ENCODE data around the gene GARIN5B. TPM values are rescaled to one million over a fixed set of nuclear protein-coding genes. Genes with fewer than 3 reads are reported as not detected.

Gene GARIN5B
- total RNA-seq, 1 donor from 2014 or later = not detected

GRCh38 chr19:55345818-55346724 lies 17.0 kb downstream of the GARIN5B start:
- Histone ChIP-seq H3K9me3 (replicated peaks) (no peaks in the 10 kb centered on the region), H3K27ac (replicated peaks) (no peak overlapping the region), H3K27me3 (ENCODE audit: low read depth) (peaks cover 14% of the 10 kb centered on the region), H3K4me3 (no peak overlapping the region), H3K4me1 (peaks cover 8% of the 10 kb centered on the region), H3K36me3 (peaks cover 30% of the 10 kb centered on the region)
- peak; percentile 45 for DNase-seq
- no peak for TF ChIP-seq CTCF (IDR thresholded peaks at IDR 0.05; ENCODE audit: borderline replicate concordance)
- intact Hi-C loops (cut with micrococcal nuclease) = no loop called here

GRCh38 chr19:55345101-55345817 lies 17.8 kb downstream of the GARIN5B start:
- no peak overlapping the region for H3K27ac ChIP-seq (replicated peaks)
- no peak for TF ChIP-seq CTCF (IDR thresholded peaks at IDR 0.05; ENCODE audit: borderline replicate concordance)
- intact Hi-C loops (cut with micrococcal nuclease) = no loop called here

GRCh38 chr19:55344444-55344843 lies 18.6 kb downstream of the GARIN5B start:
- TF ChIP-seq CTCF (IDR thresholded peaks at IDR 0.05; ENCODE audit: borderline replicate concordance) = no peak
- H3K36me3 ChIP-seq = peaks cover 30% of the 10 kb centered on the region

More at GRCh38 chr19:55345101-55345817, 17.8 kb downstream of the GARIN5B start:
- Histone ChIP-seq H3K9me3 (replicated peaks) (no peaks in the 10 kb centered on the region), H3K27me3 (ENCODE audit: low read depth) (peaks cover 5% of the 10 kb centered on the region), H3K36me3 (peaks cover 30% of the 10 kb centered on the region), H3K4me3 (no peak overlapping the region), H3K4me1 (peaks cover 16% of the 10 kb centered on the region)
- DNase-seq = no peak

GRCh38 chr19:55341595-55342531 lies 21.2 kb downstream of the GARIN5B start:
- Histone ChIP-seq H3K4me1 (peaks cover 28% of the 10 kb centered on the region), H3K27me3 (ENCODE audit: low read depth) (no peaks in the 10 kb centered on the region), H3K4me3 (peak overlapping the region; percentile 75), H3K36me3 (peaks cover 29% of the 10 kb centered on the region), H3K9me3 (replicated peaks) (no peaks in the 10 kb centered on the region), H3K27ac (replicated peaks) (no peak overlapping the region)
- intact Hi-C loops (cut with micrococcal nuclease) = no loop called here
- no peak for DNase-seq
- no peak for TF ChIP-seq CTCF (IDR thresholded peaks at IDR 0.05; ENCODE audit: borderline replicate concordance)

More at GRCh38 chr19:55344444-55344843, 18.6 kb downstream of the GARIN5B start:
- Histone ChIP-seq H3K9me3 (replicated peaks) (no peaks in the 10 kb centered on the region), H3K4me1 (peaks cover 22% of the 10 kb centered on the region), H3K27ac (replicated peaks) (no peak overlapping the region), H3K27me3 (ENCODE audit: low read depth) (no peaks in the 10 kb centered on the region), H3K4me3 (no peak overlapping the region)
- intact Hi-C loops (cut with micrococcal nuclease) = no loop called here
- no peak for DNase-seq

GRCh38 chr19:55341171-55341588 lies 21.9 kb downstream of the GARIN5B start:
- intact Hi-C loops (cut with micrococcal nuclease) = no loop called here

More at GRCh38 chr19:55341171-55341588, 21.9 kb downstream of the GARIN5B start:
- Histone ChIP-seq H3K4me3 (peak overlapping the region; percentile 75), H3K4me1 (peaks cover 28% of the 10 kb centered on the region), H3K36me3 (peaks cover 23% of the 10 kb centered on the region), H3K27me3 (ENCODE audit: low read depth) (no peaks in the 10 kb centered on the region), H3K27ac (replicated peaks) (no peak overlapping the region), H3K9me3 (replicated peaks) (no peaks in the 10 kb centered on the region)
- TF ChIP-seq CTCF (IDR thresholded peaks at IDR 0.05; ENCODE audit: borderline replicate concordance) = no peak
- DNase-seq = peak; percentile 74

Data from left ventricle myocardium inferior (tissue), 1 donor.